Measurements from ENCODE around the gene HILPDA. TPM values are rescaled to one million over a fixed set of nuclear protein-coding genes. Genes with fewer than 3 reads are reported as not detected.

Gene HILPDA
- total and polyA plus RNA-seq, 9 of the 15 experiments (the other 6 are each of a cell fraction or from before 2014, with no cell fraction given): 8.3 to 71.8 (median 23.5) TPM

DNA sequence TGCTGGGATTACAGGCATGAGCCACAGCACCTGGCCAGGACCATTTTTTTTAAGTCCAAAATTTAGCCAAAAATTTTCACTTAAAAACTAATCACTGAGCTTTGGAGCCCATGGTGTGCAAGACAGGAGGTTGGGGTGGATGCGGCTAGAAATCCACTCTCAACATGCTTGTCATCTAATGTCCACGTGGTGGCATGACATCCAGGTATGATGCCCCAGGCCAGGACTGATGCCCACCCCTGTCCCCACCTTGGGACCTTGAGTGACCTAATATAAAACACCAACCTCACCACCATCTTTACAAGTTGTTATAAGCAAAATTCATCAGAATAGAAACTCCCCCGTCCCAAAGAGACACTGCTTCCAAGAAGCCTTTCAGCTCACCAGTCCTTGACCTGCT, 25.5 kb upstream of the HILPDA start:
- Histone ChIP-seq H3K4me1 (replicated peaks in 1 of 2; ENCODE audit: control insufficient read depth in 2 of 2, insufficient read depth in 2 of 2, low read length in 2 of 2) (peaks cover 3 to 5% of the 10 kb centered on the region in 2 experiments; a peak in 2 of 5 replicates), H3K27ac (ENCODE audit: extremely low read depth, low read depth, low read length) (no peak overlapping the region), H3K79me2 (ENCODE audit: control insufficient read depth, insufficient read depth, low read length) (no peaks in the 10 kb centered on the region), H3K4me3 (no peak overlapping the region), H3K27me3 (ENCODE audit: control insufficient read depth in 2 of 2, insufficient read depth in 2 of 2, low read length in 2 of 2) (peaks cover 5 to 13% of the 10 kb centered on the region in 2 experiments; a peak in 3 of 5 replicates), H2AFZ (ENCODE audit: low read depth, low read length) (no peak overlapping the region), H3K9me1 (ENCODE audit: control insufficient read depth, insufficient read depth, low read length) (no peaks in the 10 kb centered on the region), H3K9me3 (replicated peaks; ENCODE audit: control insufficient read depth, insufficient read depth, low read depth, low read length) (no peaks in the 10 kb centered on the region), H4K20me1 (replicated peaks; ENCODE audit: control insufficient read depth, insufficient read depth, low read length) (no peaks in the 10 kb centered on the region), H3K9ac (ENCODE audit: insufficient read depth in 1 of 2, low read depth in 2 of 2, low read length in 2 of 2) (no peak overlapping the region; a peak in 1 of 4 replicates), H3K36me3 (ENCODE audit: control insufficient read depth, insufficient read depth, low read length) (no peaks in the 10 kb centered on the region), H3K4me2 (ENCODE audit: insufficient read depth, low read length) (no peak overlapping the region)
- BruUV-seq (replicated peaks): no TSS peak
- FAIRE-seq (no peak), DNase-seq (ENCODE audit: extremely low read depth in 1 of 4, low spot score in 3 of 4) (peak in 1 of 4 experiments; percentile 17), ATAC-seq (no peak)
- POLR2A ChIA-PET: interaction anchor here (1.0 kb wide), 1 partner anchor 28 kb away, joined by 3 read pairs; no protein-coding TSS in a partner anchor
- in situ Hi-C loops (cut with MboI): no loop called here
- intact Hi-C loops (cut with micrococcal nuclease): no loop called here
- CTCF ChIA-PET (ENCODE audit: low intra/inter-chr PET ratio): interaction anchor here (0.6 to 9.7 kb wide), 4 partner anchors 30 to 456 kb away, joined by 3 to 173 read pairs (median 26); no protein-coding TSS in a partner anchor
- 9% methylated on average over 3 of the region's 3 CpGs for WGBS (ENCODE audit: insufficient coverage, low coverage, missing lambda C conversion rate)
- TF ChIP-seq, protein P1, sequence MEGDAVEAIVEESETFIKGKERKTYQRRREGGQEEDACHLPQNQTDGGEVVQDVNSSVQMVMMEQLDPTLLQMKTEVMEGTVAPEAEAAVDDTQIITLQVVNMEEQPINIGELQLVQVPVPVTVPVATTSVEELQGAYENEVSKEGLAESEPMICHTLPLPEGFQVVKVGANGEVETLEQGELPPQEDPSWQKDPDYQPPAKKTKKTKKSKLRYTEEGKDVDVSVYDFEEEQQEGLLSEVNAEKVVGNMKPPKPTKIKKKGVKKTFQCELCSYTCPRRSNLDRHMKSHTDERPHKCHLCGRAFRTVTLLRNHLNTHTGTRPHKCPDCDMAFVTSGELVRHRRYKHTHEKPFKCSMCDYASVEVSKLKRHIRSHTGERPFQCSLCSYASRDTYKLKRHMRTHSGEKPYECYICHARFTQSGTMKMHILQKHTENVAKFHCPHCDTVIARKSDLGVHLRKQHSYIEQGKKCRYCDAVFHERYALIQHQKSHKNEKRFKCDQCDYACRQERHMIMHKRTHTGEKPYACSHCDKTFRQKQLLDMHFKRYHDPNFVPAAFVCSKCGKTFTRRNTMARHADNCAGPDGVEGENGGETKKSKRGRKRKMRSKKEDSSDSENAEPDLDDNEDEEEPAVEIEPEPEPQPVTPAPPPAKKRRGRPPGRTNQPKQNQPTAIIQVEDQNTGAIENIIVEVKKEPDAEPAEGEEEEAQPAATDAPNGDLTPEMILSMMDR (IDR thresholded peaks at IDR 0.05 in 2 of 3, conservative IDR thresholded peaks at IDR 0.05 in 1 of 3; ENCODE audit: insufficient read depth in 2 of 3, low read depth in 1 of 3, low read length in 3 of 3): peak; percentile 41 to 63 (median 56)
- TF ChIP-seq RAD21 (CRISPR knock-in tag; conservative IDR thresholded peaks at IDR 0.05 in 1 of 2, IDR thresholded peaks at IDR 0.05 in 1 of 2) (peak; percentile 38 to 46), SRSF7 (optimal IDR thresholded peaks at IDR 0.05; ENCODE audit: low read depth, low read length) (no peak), ZNF75A (CRISPR knock-in tag; IDR thresholded peaks at IDR 0.05) (no peak), SRF (CRISPR knock-in tag; IDR thresholded peaks at IDR 0.05) (no peak), SMARCE1 (IDR thresholded peaks at IDR 0.05) (no peak), E2F3 (CRISPR knock-in tag; IDR thresholded peaks at IDR 0.05) (no peak), NELFE (IDR thresholded peaks at IDR 0.05; ENCODE audit: insufficient read depth, insufficient read length) (no peak)
- TF ChIP-seq, protein P2, sequence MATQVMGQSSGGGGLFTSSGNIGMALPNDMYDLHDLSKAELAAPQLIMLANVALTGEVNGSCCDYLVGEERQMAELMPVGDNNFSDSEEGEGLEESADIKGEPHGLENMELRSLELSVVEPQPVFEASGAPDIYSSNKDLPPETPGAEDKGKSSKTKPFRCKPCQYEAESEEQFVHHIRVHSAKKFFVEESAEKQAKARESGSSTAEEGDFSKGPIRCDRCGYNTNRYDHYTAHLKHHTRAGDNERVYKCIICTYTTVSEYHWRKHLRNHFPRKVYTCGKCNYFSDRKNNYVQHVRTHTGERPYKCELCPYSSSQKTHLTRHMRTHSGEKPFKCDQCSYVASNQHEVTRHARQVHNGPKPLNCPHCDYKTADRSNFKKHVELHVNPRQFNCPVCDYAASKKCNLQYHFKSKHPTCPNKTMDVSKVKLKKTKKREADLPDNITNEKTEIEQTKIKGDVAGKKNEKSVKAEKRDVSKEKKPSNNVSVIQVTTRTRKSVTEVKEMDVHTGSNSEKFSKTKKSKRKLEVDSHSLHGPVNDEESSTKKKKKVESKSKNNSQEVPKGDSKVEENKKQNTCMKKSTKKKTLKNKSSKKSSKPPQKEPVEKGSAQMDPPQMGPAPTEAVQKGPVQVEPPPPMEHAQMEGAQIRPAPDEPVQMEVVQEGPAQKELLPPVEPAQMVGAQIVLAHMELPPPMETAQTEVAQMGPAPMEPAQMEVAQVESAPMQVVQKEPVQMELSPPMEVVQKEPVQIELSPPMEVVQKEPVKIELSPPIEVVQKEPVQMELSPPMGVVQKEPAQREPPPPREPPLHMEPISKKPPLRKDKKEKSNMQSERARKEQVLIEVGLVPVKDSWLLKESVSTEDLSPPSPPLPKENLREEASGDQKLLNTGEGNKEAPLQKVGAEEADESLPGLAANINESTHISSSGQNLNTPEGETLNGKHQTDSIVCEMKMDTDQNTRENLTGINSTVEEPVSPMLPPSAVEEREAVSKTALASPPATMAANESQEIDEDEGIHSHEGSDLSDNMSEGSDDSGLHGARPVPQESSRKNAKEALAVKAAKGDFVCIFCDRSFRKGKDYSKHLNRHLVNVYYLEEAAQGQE (IDR thresholded peaks at IDR 0.05; ENCODE audit: borderline replicate concordance): peak; percentile 42; the same call in 1 of the 2 replicates
- TF ChIP-seq, protein P2 (CRISPR knock-in tag; IDR thresholded peaks at IDR 0.05; ENCODE audit: low read depth): no peak
- TF ChIP-seq, protein P3, sequence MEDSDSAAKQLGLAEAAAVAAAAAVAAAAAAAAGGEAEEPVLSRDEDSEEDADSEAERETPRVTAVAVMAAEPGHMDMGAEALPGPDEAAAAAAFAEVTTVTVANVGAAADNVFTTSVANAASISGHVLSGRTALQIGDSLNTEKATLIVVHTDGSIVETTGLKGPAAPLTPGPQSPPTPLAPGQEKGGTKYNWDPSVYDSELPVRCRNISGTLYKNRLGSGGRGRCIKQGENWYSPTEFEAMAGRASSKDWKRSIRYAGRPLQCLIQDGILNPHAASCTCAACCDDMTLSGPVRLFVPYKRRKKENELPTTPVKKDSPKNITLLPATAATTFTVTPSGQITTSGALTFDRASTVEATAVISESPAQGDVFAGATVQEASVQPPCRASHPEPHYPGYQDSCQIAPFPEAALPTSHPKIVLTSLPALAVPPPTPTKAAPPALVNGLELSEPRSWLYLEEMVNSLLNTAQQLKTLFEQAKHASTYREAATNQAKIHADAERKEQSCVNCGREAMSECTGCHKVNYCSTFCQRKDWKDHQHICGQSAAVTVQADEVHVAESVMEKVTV (CRISPR knock-in tag; IDR thresholded peaks at IDR 0.05): 0 out of 2 replicates have a peak, but pooled peaks have one; percentile 5

Measured in K562 (cell line).